ENCODE results near the gene MBD3L5. TPM values are rescaled to one million over a fixed set of nuclear protein-coding genes. Genes with fewer than 3 reads are reported as not detected.
A peak's percentile ranks its signal among the peaks of the same experiment; 100 is the strongest.

The MBD3L5 gene
- total RNA-seq, 4 donors from 2014 or later: not detected

DNA sequence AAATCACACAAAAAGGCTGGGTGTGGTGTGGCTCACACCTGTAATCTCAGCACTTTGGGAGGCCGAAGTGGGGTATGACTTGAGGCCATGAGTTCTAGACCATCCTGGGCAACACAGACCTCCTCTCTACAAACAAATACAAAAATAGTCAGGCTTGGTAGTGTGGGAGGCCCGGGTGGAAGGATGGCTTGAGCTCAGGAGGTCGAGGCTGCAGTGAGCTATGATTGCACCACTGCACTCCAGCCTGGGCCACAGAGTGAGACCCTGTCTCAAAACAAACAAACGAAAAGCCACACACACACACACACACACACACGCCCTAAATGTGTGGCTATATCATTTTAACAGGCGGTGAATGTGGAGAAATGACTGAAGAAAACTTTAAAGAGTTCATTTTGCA, 38.2 kb downstream of the MBD3L5 start:
- TF ChIP-seq, protein P1, sequence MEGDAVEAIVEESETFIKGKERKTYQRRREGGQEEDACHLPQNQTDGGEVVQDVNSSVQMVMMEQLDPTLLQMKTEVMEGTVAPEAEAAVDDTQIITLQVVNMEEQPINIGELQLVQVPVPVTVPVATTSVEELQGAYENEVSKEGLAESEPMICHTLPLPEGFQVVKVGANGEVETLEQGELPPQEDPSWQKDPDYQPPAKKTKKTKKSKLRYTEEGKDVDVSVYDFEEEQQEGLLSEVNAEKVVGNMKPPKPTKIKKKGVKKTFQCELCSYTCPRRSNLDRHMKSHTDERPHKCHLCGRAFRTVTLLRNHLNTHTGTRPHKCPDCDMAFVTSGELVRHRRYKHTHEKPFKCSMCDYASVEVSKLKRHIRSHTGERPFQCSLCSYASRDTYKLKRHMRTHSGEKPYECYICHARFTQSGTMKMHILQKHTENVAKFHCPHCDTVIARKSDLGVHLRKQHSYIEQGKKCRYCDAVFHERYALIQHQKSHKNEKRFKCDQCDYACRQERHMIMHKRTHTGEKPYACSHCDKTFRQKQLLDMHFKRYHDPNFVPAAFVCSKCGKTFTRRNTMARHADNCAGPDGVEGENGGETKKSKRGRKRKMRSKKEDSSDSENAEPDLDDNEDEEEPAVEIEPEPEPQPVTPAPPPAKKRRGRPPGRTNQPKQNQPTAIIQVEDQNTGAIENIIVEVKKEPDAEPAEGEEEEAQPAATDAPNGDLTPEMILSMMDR (IDR thresholded peaks at IDR 0.05): no peak
- no peak for TF ChIP-seq POLR2AphosphoS5 (IDR thresholded peaks at IDR 0.05)
- no peak for TF ChIP-seq EP300 (IDR thresholded peaks at IDR 0.05)
- TF ChIP-seq POLR2A (IDR thresholded peaks at IDR 0.05; ENCODE audit: low read depth): no peak
- Histone ChIP-seq H3K36me3 (peaks cover 25 to 31% (median 29%) of the 10 kb centered on the region in 4 donors), H3K27me3 (no peaks in the 10 kb centered on the region), H3K9me3 (no peaks in the 10 kb centered on the region), H3K27ac (replicated peaks in 1 of 4) (peak overlapping the region; percentile 51 to 85 (median 81)), H3K4me1 (peaks cover 11 to 22% (median 14%) of the 10 kb centered on the region in 4 donors), H3K4me3 (peak overlapping the region; percentile 81 to 96 (median 90))
- intact Hi-C loops (cut with DNase I): loop anchor here (10.0 kb wide), 1 partner anchor 324 kb away; no protein-coding TSS in a partner anchor
- WGBS: 88% methylated on average over 6 of the region's 6 CpGs
- DNase-seq (ENCODE audit: extremely low spot score): no peak

DNA sequence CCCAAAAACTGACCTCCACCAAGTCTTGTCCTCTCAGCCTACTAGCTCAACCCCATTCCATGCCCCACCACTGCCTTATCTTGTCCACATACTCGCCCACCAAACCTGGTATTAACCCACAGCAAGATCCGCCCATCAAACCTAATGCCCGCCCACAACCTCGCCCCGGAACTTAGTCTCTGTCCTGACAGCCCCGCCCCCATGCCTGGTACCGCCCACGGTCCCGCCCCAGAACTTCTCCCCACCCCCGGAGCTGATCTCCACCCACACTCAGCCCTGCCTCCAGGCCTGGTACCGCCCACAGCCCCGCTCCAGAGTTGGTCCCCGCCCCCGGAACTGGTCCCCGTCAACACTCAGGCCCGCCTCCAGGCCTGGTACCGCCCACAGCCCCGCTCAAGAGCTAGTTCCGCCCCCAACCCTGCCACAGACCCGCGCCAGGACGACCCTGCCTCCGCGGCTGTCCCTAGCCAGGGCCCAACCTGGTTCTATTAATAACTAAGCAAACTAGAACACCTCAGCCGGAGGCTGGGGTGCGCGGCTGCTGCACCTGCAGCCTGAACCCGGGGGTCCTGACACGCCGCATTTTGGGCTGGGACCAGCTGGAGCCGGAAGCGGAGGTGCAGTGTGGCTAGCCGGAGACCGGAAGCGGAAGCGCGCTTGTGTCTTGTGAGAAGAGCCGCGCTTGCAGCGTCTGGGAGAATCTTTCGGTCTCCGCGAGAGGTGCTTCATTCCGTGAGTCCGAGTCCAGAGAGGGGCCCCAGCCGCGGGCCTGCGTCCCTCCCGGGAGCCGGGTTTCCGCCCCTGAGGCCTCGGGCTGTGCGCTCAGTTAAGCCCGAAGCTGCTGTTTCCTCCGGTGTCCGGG, 38.9 kb downstream of the MBD3L5 start, which contains the start of gene ZNF557:
ZNF557 (plus strand) TSS at position 662 of the 862 bp plus-strand sequence. CDS start 5,372 bp downstream, outside the sequence.
- intact Hi-C loops (cut with DNase I): loop anchor here (10.0 kb wide), 1 partner anchor 324 kb away; no protein-coding TSS in a partner anchor
- WGBS: 6% methylated on average over 10 of the region's 56 CpGs
- no peaks in the 10 kb centered on the region for H3K9me3 ChIP-seq
- TF ChIP-seq, protein P1 (IDR thresholded peaks at IDR 0.05): no peak
- TF ChIP-seq EP300 (IDR thresholded peaks at IDR 0.05): no peak
- TF ChIP-seq POLR2AphosphoS5 (IDR thresholded peaks at IDR 0.05): peak; percentile 78 to 80
- no peak for TF ChIP-seq POLR2A (IDR thresholded peaks at IDR 0.05; ENCODE audit: low read depth)
- peak; percentile 99 for DNase-seq (ENCODE audit: extremely low spot score)
- peak within 1 kb of the TSS; percentile 80 to 85 (median 82) for H3K27ac ChIP-seq (replicated peaks in 1 of 4)
- H3K27me3 ChIP-seq: no peaks in the 10 kb centered on the region
- peaks cover 11 to 22% (median 14%) of the 10 kb centered on the region in 4 donors for H3K4me1 ChIP-seq
- peaks cover 32 to 38% (median 36%) of the 10 kb centered on the region in 4 donors for H3K36me3 ChIP-seq
- H3K4me3 ChIP-seq: peak within 1 kb of the TSS; percentile 81 to 96 (median 90)

DNA sequence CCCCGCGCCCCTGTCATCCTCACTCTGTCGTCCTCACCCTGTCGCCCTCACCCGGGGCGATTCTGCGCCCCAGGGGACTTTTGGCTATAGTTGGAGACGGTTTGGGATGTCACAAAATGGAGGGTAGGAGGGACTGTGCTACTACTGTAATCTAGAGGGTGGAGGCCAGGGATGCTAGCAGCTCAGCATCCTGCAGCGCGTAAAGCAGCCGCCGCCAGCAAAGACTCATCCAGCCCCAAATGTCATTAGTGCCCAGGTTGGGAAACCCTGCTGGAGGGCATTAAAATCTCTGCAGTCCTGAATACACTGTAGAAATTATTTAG, 39.5 kb downstream of the MBD3L5 start:
- no peak for TF ChIP-seq EP300 (IDR thresholded peaks at IDR 0.05)
- H3K4me3 ChIP-seq: peak overlapping the region; percentile 81 to 96 (median 90)
- 4% methylated on average over 5 of the region's 12 CpGs for WGBS
- peaks cover 38 to 43% (median 42%) of the 10 kb centered on the region in 4 donors for H3K36me3 ChIP-seq
- H3K27ac ChIP-seq (replicated peaks in 1 of 4): peak overlapping the region; percentile 80 to 85 (median 82)
- peaks cover 0 to 3% (median under 1%) of the 10 kb centered on the region in 4 donors for H3K9me3 ChIP-seq
- intact Hi-C loops (cut with DNase I): loop anchor here (10.0 kb wide), 1 partner anchor 325 kb away; no protein-coding TSS in a partner anchor
- H3K4me1 ChIP-seq: peaks cover 11 to 22% (median 14%) of the 10 kb centered on the region in 4 donors
- no peaks in the 10 kb centered on the region for H3K27me3 ChIP-seq
- no peak for DNase-seq (ENCODE audit: extremely low spot score)

DNA sequence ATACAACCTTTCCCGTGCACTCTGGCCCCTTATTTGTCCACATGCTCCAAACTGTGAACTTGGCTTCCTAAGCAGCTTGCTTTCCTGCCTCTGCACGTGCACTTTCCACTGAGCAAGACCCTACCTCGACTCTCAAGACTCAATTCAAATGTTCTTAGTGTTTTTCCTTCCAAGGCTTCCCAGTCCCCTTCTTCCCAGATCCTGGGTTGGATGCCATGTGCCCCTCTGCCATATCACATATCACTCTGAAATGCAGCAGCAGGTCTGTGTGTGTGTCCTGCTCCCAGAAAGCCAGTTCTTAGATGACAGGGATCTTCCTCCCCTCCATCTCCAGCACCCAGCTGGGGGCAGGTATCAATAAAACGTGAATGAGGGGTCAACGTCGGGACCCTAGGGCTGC, 42.2 kb downstream of the MBD3L5 start:
- intact Hi-C loops (cut with DNase I): no loop called here

More for the DNA sequence above, 42.2 kb downstream of the MBD3L5 start:
- TF ChIP-seq, protein P1 (IDR thresholded peaks at IDR 0.05): no peak
- TF ChIP-seq EP300 (IDR thresholded peaks at IDR 0.05) (no peak), POLR2A (IDR thresholded peaks at IDR 0.05; ENCODE audit: low read depth) (no peak), POLR2AphosphoS5 (IDR thresholded peaks at IDR 0.05) (no peak)
- Histone ChIP-seq H3K9me3 (peaks cover under 1 to 30% (median 16%) of the 10 kb centered on the region in 4 donors), H3K36me3 (peaks cover 65 to 70% (median 68%) of the 10 kb centered on the region in 4 donors), H3K4me1 (peaks cover 11 to 22% (median 14%) of the 10 kb centered on the region in 4 donors), H3K27me3 (no peaks in the 10 kb centered on the region), H3K27ac (replicated peaks in 1 of 4) (no peak overlapping the region), H3K4me3 (no peak overlapping the region)
- no peak for DNase-seq (ENCODE audit: extremely low spot score)
- WGBS: 96% methylated on average over 6 of the region's 6 CpGs

All from esophagus muscularis mucosa (tissue), 4 donors.